Ishikawa (cell line): Measurements from ENCODE around the gene CENPS.

Experiments
- CEBPB ChIP-seq: IDR thresholded peaks from 2 replicates; pipeline ENCODE4 v1.6.1; 2012
- CREB1 ChIP-seq: IDR thresholded peaks from 2 replicates; pipeline ENCODE4 v1.6.1; 2012; ENCODE audit warnings: low read depth
- EGR1 ChIP-seq: IDR thresholded peaks from 2 replicates; pipeline ENCODE4 v1.6.1; 2012
- EP300 ChIP-seq: IDR thresholded peaks from 2 replicates; pipeline ENCODE4 v1.6.1; 2012; ENCODE audit warnings: borderline replicate concordance
- FOXM1 ChIP-seq: IDR thresholded peaks from 2 replicates; pipeline ENCODE4 v1.6.1; 2012; ENCODE audit warnings: low read depth, borderline replicate concordance
- MAX ChIP-seq: IDR thresholded peaks from 2 replicates; pipeline ENCODE4 v1.6.1; 2012
- NFIC ChIP-seq: IDR thresholded peaks from 2 replicates; pipeline ENCODE4 v1.6.1; 2012
- RAD21 ChIP-seq: IDR thresholded peaks from 2 replicates; pipeline ENCODE4 v1.6.1; 2012; ENCODE audit warnings: low read depth
- TAF1 ChIP-seq: IDR thresholded peaks from 2 replicates; pipeline ENCODE4 v1.6.1; 2012; ENCODE audit warnings: low read depth, mild to moderate bottlenecking
- TCF12 ChIP-seq: IDR thresholded peaks from 2 replicates; pipeline ENCODE4 v1.6.1; 2012; ENCODE audit warnings: low read depth
- TEAD4 ChIP-seq: IDR thresholded peaks from 2 replicates; pipeline ENCODE4 v1.6.1; 2012
- USF1 ChIP-seq: IDR thresholded peaks from 2 replicates; pipeline ENCODE4 v1.6.1; 2012
- YY1 ChIP-seq: IDR thresholded peaks from 2 replicates; pipeline ENCODE4 v1.6.1; 2012; ENCODE audit warnings: low read depth
- ZBTB7A ChIP-seq: IDR thresholded peaks from 2 replicates; pipeline ENCODE4 v1.6.1; 2012; ENCODE audit warnings: low read depth
- TF ChIP-seq, protein P1 (sequence below): IDR thresholded peaks from 2 replicates; pipeline ENCODE4 v1.6.1; 2012; ENCODE audit warnings: low read depth, mild to moderate bottlenecking

The CENPS gene

DNA sequence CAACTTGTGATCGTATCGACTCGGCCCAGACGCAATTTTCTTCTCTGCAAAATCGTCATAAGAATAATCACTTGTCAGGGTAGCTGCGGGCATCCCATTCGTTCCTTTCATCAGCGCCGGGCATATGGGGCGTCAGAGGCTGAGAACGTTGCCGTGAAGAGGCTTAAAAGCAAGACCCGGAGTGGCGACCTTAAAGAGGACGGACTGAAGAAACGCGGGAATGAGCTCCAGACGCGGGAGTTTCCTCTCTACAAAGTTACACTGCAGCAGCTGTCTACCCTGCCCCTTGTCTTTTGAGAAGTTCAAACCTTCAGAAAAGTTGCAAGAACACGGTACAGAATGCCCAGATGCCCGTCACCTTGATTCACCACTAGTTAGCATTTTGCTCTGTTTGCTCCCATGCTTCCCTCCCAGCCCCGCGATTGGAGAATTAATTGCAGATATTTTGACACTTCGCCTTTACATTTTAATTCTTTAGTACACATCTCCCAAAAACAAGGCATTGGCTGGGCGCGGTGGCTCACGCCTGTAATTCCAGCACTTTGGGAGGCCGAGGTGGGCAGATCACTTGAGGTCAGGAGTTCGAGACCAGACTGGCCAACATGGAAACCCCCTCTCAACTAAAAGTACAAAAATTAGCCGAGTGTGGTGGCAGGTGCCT lies 967 bp downstream of the CENPS start:
- TF ChIP-seq TEAD4 (no peak), EP300 (no peak), TCF12 (no peak), MAX (no peak), NFIC (no peak), CREB1 (no peak), EGR1 (no peak)
- TF ChIP-seq, protein P1, sequence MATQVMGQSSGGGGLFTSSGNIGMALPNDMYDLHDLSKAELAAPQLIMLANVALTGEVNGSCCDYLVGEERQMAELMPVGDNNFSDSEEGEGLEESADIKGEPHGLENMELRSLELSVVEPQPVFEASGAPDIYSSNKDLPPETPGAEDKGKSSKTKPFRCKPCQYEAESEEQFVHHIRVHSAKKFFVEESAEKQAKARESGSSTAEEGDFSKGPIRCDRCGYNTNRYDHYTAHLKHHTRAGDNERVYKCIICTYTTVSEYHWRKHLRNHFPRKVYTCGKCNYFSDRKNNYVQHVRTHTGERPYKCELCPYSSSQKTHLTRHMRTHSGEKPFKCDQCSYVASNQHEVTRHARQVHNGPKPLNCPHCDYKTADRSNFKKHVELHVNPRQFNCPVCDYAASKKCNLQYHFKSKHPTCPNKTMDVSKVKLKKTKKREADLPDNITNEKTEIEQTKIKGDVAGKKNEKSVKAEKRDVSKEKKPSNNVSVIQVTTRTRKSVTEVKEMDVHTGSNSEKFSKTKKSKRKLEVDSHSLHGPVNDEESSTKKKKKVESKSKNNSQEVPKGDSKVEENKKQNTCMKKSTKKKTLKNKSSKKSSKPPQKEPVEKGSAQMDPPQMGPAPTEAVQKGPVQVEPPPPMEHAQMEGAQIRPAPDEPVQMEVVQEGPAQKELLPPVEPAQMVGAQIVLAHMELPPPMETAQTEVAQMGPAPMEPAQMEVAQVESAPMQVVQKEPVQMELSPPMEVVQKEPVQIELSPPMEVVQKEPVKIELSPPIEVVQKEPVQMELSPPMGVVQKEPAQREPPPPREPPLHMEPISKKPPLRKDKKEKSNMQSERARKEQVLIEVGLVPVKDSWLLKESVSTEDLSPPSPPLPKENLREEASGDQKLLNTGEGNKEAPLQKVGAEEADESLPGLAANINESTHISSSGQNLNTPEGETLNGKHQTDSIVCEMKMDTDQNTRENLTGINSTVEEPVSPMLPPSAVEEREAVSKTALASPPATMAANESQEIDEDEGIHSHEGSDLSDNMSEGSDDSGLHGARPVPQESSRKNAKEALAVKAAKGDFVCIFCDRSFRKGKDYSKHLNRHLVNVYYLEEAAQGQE, result no peak

DNA sequence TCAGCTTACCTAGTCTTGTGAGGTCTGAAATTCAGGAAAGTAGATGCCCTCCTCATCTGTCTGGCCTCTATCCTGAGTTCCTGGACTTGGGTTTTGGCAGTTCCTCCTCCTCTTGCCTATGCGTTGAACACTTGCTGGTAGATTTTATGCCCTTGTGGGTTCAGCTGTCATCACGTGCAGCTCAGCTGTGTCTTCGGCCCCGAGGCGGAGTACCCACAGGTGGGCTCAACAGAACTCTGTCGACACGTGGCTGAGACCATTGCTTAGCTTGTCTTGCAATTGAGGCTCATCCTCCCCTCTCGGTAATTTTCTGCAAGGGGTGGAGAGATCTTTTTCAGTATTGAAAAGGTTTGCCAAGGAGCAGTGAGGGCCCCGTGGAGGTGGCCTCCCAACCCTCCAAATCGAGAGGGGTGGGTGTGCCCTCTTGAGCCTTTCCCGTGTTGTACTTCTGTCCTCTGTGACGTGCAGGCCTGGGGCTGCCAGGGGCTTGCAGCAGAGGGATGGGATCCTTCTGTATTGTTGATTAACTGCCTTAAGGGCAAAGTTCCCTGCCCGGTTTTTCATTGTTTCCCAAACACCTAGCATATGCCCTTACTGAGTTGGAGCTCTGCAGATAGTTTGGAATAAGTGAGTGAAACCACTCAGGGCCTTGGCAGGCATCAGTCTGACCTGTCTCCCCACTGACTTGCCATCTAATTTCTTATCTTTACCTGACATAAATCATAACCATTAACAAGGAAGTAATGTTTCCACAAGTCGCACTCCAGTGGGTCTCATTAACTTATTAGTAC lies 2.9 kb downstream of the CENPS start:
- TF ChIP-seq EGR1 (no peak), TEAD4 (no peak), CEBPB (no peak), YY1 (no peak), RAD21 (no peak), TAF1 (no peak), CREB1 (no peak), USF1 (no peak), ZBTB7A (no peak), MAX (no peak), FOXM1 (no peak)
- TF ChIP-seq, protein P1, result no peak

- TF ChIP-seq MAX (no peak), NFIC (no peak), ZBTB7A (no peak), TCF12 (no peak), EGR1 (no peak), RAD21 (no peak), EP300 (no peak), FOXM1 (no peak), YY1 (no peak), CEBPB (no peak), USF1 (no peak), CREB1 (no peak), TEAD4 (no peak), TAF1 (no peak)
- TF ChIP-seq, protein P1, result no peak
Observed at GRCh38 chr1:10433790-10434189, 3.6 kb downstream of the CENPS start.

GRCh38 chr1:10434590-10434989 lies 4.4 kb downstream of the CENPS start:
- TF ChIP-seq EP300 (no peak), TEAD4 (no peak), EGR1 (no peak), ZBTB7A (no peak), TAF1 (no peak), FOXM1 (no peak), NFIC (no peak), RAD21 (no peak), CREB1 (no peak), MAX (no peak)
- TF ChIP-seq, protein P1, result no peak
